Muscle layer of colon (tissue), 2 donors: ENCODE data around the gene ZBED1.
"Not testable (repeated sequence)": the region's sequence is repeated elsewhere in the genome, so short reads cannot be mapped to it uniquely, and the experiment has no call there.

ENCODE experiments used
- H3K27ac ChIP-seq: one replicate; pipeline ENCODE4 v1.7.0; 2013; ENCODE audit warnings: low read depth, mild to moderate bottlenecking, low read length, moderate library complexity
- H3K27me3 ChIP-seq, 2 donors: one replicate each; pipeline ENCODE4 v1.7.0; 2013; ENCODE audit warnings: low read length in 2 of 2, mild to moderate bottlenecking in 2 of 2; ENCODE audit not compliant: insufficient read depth in 2 of 2, control insufficient read depth in 1 of 2
- H3K36me3 ChIP-seq: one replicate; pipeline ENCODE4 v1.7.0; 2013; ENCODE audit warnings: mild to moderate bottlenecking, low read length; ENCODE audit not compliant: insufficient read depth
- H3K4me1 ChIP-seq: one replicate; pipeline ENCODE4 v1.7.0; 2013; ENCODE audit warnings: mild to moderate bottlenecking, low read length; ENCODE audit not compliant: insufficient read depth
- H3K4me3 ChIP-seq, 2 donors: one replicate each; pipeline ENCODE4 v1.7.0; 2013; ENCODE audit warnings: low read length in 2 of 2, low read depth in 1 of 2, mild to moderate bottlenecking in 1 of 2, moderate library complexity in 1 of 2
- H3K9ac ChIP-seq: one replicate; pipeline ENCODE4 v1.7.0; 2013; ENCODE audit warnings: low read length
- H3K9me3 ChIP-seq: one replicate; pipeline ENCODE4 v1.7.0; 2013; ENCODE audit warnings: mild to moderate bottlenecking, low read length
- donor health status: abdominal sarcoma.
- donor health status: Adenocarcinoma of cecum.

Gene ZBED1

DNA sequence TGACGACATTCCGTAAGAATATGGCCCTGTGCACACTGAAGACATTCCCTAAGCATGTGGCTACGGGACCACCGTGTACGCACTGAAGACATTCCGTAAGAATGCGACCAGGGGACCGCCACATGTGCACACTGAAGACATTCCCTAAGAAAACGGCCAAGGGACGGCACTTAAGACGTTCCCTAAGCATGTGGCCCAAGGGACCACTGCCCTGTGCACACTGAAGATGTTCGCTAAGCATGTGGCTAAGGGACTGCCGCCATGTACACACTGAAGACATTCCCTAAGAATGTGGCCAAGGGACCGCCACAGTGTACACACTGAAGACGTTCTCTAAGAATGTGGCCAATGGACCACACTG is 21.4 kb downstream of the ZBED1 start:
- no peak overlapping the region for H3K4me3 ChIP-seq
- H3K27me3 ChIP-seq, result no peaks in the 10 kb centered on the region
- no peaks in the 10 kb centered on the region for H3K4me1 ChIP-seq
- no peak overlapping the region for H3K27ac ChIP-seq
- H3K36me3 ChIP-seq, result no peaks in the 10 kb centered on the region
- H3K9ac ChIP-seq, result no peak overlapping the region
- H3K9me3 ChIP-seq, result no peaks in the 10 kb centered on the region

DNA sequence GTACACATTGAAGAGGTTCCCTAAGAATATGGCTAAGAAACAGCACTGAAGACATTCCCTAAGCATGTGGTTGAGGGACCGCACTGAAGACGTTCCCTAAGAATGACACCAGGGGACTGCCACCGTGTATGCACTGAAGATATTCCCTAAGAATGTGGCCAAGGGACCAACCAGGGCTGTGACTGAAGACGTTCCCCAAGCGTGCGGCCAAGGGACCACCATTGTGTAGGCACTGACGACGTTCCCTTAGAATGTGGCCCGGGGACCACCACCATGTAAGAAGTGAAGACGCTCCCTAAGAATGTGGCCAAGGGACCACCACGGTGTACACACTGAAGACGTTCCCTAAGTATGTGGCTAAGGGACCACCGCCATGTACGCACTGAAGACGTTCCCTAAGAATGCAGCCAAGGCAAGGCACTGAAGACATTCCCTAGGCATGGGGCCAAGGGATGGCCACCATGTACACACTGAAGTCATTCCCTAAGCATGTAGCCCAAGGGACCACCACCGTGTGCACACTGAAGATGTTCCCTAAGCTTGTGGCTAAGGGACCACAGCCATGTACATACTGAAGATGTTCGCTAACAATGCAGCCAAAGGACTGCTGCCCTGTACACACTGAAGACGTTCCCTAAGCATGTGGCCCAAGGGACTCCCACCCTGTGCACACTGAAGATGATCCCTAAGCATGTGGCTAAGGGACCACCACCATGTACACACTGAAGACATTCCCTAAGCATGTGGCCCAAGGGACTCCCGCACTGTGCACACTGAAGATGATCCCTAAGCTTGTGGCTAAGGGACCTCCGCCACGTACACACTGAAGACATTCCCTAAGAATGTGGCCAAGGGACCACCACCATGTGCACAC is 22.0 kb downstream of the ZBED1 start:
- Histone ChIP-seq H3K9ac (no peak overlapping the region), H3K27me3 (no peaks in the 10 kb centered on the region), H3K9me3 (no peaks in the 10 kb centered on the region), H3K27ac (no peak overlapping the region), H3K4me1 (no peaks in the 10 kb centered on the region), H3K4me3 (no peak overlapping the region), H3K36me3 (no peaks in the 10 kb centered on the region)

DNA sequence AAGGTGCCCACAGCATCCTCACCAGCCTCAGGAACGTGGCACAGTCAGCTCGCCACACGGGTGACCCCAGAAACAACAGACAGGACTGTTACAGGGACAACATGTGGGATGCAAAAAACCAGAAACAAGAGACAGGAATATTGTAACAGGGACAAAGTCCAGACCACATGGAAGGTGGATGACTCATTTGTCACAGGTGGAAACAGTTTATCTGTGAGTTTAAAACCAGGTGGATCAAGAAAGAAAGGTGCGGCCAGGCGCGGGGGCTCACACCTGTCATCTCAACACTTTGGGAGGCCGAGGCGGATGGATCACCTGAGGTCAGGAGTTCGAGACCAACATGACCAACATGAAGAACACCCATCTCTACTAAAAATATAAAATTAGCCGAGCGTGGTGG is 23.5 kb downstream of the ZBED1 start:
- not testable (repeated sequence) for H3K27ac ChIP-seq, H3K4me1 ChIP-seq, H3K36me3 ChIP-seq, H3K9ac ChIP-seq, H3K4me3 ChIP-seq, H3K27me3 ChIP-seq, H3K9me3 ChIP-seq

DNA sequence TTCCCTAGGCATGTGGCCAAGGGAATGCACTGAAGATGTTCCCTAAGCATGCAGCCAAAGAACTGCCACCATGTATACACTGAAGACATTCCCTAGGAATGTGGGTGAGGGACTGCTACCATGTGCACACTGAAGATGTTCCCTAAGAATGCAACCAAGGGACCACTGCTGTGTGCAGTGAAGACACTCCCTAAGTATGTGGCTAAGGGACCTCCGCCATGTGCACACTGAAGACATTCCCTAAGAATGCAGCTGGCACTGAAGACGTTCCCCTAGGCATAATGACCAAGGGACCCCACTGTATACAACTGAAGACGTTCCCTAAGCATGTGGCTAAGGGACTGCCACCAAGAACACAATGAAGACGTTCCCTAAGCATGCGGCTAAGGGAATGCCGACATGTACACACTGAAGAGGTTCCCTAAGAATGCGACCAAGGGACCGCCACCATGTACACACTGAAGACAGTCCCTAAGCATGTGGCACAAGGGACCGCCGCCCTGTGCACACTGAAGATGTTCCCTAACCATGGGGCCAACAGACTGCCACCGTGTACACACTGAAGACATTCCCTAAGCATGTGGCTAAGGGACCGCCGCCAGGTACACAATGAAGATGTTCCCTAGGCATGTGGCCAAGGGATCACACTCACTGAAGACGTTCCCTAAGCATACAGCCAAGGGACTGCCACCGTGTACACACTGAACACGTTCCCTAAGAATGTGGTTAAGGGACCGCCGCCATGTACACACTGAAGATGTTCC is 25.6 kb downstream of the ZBED1 start:
- no peaks in the 10 kb centered on the region for H3K27me3 ChIP-seq
- no peak overlapping the region for H3K9ac ChIP-seq
- no peak overlapping the region for H3K4me3 ChIP-seq
- H3K9me3 ChIP-seq, result no peaks in the 10 kb centered on the region
- no peak overlapping the region for H3K27ac ChIP-seq
- no peaks in the 10 kb centered on the region for H3K36me3 ChIP-seq
- no peaks in the 10 kb centered on the region for H3K4me1 ChIP-seq

DNA sequence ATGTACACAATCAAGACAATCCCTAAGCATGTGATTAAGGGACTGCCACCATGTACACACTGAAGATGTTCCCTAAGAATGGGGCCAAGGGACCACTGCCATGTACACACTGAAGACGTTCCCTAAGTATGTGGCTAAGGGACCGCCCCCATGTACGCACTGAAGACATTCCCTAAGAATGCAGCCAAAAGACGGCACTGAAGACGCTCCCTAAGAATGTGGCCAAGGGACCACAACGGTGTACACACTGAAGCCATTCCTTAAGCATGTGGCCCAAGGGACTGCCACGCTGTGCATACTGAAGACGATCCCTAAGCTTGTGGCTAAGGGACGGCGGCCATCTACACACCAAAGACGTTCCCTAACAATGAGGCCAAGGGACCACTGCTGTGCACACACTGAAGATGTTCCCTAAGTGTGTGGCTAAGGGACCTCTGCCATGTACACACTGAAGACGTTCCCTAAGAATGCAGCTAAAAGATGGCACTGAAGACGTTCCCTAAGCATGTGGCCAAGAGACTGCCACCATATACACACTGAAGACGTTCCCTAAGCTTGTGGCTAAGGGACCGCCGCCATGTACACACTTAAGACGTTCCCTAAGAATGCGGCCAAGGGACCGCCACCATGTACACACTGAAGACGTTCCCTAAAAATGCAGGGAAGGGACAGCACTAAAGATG is 26.4 kb downstream of the ZBED1 start:
- H3K9me3 ChIP-seq, result no peaks in the 10 kb centered on the region
- H3K4me1 ChIP-seq, result no peaks in the 10 kb centered on the region
- no peaks in the 10 kb centered on the region for H3K36me3 ChIP-seq
- no peak overlapping the region for H3K9ac ChIP-seq
- H3K27me3 ChIP-seq, result no peaks in the 10 kb centered on the region
- H3K4me3 ChIP-seq, result no peak overlapping the region
- H3K27ac ChIP-seq, result no peak overlapping the region

DNA sequence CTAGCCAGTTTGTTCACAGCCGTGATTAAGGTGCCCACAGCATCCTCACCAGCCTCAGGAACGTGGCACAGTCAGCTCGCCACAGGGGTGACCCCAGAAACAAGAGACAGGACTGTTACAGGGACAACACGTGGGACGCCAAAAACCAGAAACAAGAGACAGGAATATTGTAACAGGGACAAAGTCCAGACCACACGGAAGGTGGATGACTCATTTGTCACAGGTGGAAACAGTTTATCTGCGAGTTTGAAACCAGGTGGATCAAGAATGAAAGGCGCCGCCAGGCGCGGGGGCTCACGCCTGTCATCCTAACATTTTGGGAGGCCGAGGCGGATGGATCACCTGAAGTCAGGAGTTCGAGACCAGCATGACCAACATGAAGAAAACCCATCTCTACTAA is 27.7 kb downstream of the ZBED1 start:
- not testable (repeated sequence) for H3K9me3 ChIP-seq, H3K36me3 ChIP-seq, H3K4me1 ChIP-seq, H3K27ac ChIP-seq, H3K27me3 ChIP-seq, H3K4me3 ChIP-seq, H3K9ac ChIP-seq

DNA sequence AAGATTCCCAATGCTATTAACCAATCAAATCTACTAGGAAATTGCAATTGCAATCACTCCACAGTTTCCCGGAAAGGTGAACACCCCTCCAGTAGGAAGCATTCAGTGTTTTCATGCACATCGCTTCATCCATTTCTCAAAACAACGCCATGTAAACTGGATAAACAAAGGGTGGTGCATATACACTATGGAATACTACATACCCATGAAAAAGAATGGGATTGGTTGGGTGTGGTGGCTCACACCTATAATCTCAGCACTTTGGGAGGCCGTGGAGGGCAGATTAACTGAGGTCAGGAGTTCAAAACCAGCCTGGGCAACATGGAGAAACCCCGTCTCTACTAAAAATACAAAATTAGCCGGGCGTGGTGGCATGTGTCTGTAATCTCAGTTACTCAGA is 29.1 kb downstream of the ZBED1 start:
- Histone ChIP-seq H3K9ac (no peak overlapping the region), H3K27me3 (no peaks in the 10 kb centered on the region), H3K4me1 (no peaks in the 10 kb centered on the region), H3K27ac (no peak overlapping the region), H3K9me3 (no peaks in the 10 kb centered on the region), H3K4me3 (no peak overlapping the region), H3K36me3 (no peaks in the 10 kb centered on the region)

DNA sequence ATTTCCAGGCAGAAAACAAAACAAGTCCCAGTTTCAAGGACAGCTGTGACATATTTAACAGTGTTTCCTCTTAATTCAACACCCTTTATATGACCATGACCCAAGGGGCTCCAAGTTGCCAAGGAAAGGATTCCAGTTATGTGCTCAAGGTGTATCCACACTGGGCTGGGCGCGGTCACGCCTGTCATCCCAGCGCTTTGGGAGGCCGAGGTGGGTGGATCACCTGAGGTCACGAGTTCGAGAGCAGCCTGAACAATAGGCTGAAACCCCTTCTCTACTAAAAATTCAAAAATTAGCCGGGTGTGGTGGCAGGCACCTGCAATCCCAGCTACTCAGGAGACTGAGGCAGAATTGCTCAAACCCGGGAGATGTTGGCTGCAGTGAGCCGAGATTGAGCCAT is 29.6 kb downstream of the ZBED1 start:
- not testable (repeated sequence) for H3K27ac ChIP-seq, H3K36me3 ChIP-seq, H3K9me3 ChIP-seq, H3K4me3 ChIP-seq, H3K4me1 ChIP-seq, H3K27me3 ChIP-seq, H3K9ac ChIP-seq

DNA sequence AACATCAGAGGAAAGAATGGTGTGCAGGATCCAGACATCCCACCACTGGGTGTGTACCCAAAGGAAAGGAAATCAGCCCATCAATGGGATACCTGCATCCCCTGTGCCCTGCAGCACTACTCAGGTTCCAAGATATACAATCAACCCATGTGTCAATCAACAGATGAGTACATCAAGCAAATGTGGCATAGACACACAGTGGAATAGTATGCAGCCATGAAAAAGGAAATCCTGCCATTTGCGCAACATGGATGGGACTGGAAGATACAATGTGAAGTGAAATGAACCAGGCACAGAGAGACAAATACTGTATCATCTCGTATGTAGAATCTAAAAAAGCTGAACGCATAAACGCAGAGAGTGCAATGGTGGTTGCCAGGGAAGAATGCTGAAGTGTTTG is 30.9 kb downstream of the ZBED1 start:
- not testable (repeated sequence) for H3K4me3 ChIP-seq, H3K9ac ChIP-seq, H3K9me3 ChIP-seq, H3K27me3 ChIP-seq, H3K27ac ChIP-seq, H3K36me3 ChIP-seq, H3K4me1 ChIP-seq

DNA sequence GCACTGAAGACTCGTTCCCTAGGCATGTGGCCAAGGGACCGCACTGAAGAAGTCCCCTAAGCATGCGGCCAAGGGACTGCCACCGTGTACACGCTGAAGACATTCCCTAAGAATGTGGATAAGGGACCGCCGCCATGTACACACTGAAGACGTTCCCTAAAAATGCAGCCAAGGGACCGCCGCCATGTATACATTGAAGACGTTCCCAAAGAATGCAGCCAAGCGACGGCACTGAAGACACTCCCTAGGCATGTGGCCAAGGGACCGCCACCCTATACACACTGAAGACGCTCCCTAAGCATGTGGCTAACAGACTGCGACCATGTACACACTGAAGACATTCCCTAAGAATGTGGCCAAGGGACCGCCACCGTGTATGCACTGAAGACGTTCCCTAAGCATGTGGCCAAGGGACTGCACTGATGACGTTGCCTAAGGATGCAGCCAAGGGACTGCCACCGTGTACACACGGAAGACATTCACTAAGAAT is 31.5 kb downstream of the ZBED1 start:
- no peaks in the 10 kb centered on the region for H3K27me3 ChIP-seq
- H3K27ac ChIP-seq, result no peak overlapping the region
- H3K36me3 ChIP-seq, result no peaks in the 10 kb centered on the region
- no peak overlapping the region for H3K9ac ChIP-seq
- no peak overlapping the region for H3K4me3 ChIP-seq
- H3K9me3 ChIP-seq, result no peaks in the 10 kb centered on the region
- H3K4me1 ChIP-seq, result no peaks in the 10 kb centered on the region

DNA sequence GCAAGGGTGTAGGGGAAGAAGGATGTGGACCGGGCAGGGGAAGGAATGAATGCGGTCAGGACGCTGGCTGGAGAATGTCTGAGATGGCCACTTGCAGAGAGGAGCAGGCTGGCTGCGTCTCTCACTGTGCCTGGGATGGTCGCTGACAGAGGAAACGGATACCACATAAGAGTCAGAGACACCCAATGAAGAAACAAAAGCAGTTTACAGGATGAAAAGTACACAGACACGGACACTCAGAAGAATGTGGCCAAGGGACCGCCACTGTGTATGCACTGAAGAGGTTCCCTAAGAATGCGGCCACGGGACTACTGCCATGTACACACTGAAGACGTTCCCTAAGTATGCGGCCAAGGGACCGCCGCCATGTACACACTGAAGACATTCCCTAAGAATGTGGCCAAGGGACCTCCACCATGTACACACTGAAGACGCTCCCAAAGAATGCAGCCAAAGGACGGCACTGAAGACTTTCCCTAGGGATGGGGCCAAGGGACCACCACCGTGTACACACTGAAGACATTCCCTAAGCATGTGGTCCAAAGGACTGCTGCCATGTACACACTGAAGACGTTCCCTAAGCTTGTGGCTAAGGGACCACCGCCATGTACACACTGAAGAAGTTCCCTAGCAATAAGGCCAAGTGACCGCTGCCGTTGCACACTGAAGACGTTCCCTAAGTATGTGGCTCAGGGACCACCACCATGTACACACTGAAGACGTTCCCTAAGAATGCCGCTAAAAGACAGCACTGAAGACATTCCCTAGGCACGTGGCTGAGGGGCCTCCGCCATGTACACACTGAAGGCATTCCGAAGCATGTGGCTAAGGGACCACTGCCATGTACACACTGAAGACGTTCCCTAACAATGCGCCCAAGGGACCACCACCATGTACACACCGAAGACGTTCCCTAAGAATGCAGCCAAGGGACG is 32.2 kb downstream of the ZBED1 start:
- H3K4me1 ChIP-seq, result no peaks in the 10 kb centered on the region
- H3K9ac ChIP-seq, result no peak overlapping the region
- no peak overlapping the region for H3K27ac ChIP-seq
- H3K9me3 ChIP-seq, result no peaks in the 10 kb centered on the region
- H3K27me3 ChIP-seq, result no peaks in the 10 kb centered on the region
- no peak overlapping the region for H3K4me3 ChIP-seq
- H3K36me3 ChIP-seq, result no peaks in the 10 kb centered on the region
